Peyer's patch (tissue), 4 donors: Measurements from ENCODE around the gene RECK.

Experiments used
- POLR2A ChIP-seq, 2 donors: fragments of 450-650 bp; IDR thresholded peaks; one replicate each; pipeline ENCODE4 v1.5.1; 2017; ENCODE audit warnings: antibody characterized with exemption in 2 of 2, mild to moderate bottlenecking in 2 of 2, moderate library complexity in 2 of 2
- TF ChIP-seq, protein P1 (sequence below), 6 experiments: fragments of 450-650 bp in 4 of 6; fragments of 200-600 bp in 2 of 6; sonication (generic) in 1 of 6; IDR thresholded peaks; one replicate each; pipeline ENCODE4 v1.5.1; 2017 to 2019; ENCODE audit warnings: antibody characterized with exemption in 6 of 6, mild to moderate bottlenecking in 3 of 6, moderate library complexity in 1 of 6

DNA sequence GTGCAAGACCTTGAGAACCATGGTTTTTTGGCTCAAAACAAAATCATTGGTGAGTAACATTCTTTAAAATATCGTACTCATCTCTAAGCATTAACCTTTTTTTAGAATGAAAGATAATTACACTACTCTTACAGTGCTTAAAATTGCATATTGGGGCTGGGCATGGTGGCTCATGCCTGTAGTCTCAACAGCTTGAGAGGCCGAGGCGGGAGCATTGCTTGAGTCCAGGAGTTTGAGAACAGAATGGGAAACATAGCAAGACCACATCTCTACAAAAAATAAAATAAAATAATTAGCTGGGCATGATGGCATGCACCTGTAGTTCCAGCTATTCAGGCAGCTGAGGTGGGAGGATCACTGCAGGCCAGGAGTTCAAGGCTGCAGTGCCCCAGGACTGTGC, 2.9 kb upstream of the RECK start:
- TF ChIP-seq, protein P1, sequence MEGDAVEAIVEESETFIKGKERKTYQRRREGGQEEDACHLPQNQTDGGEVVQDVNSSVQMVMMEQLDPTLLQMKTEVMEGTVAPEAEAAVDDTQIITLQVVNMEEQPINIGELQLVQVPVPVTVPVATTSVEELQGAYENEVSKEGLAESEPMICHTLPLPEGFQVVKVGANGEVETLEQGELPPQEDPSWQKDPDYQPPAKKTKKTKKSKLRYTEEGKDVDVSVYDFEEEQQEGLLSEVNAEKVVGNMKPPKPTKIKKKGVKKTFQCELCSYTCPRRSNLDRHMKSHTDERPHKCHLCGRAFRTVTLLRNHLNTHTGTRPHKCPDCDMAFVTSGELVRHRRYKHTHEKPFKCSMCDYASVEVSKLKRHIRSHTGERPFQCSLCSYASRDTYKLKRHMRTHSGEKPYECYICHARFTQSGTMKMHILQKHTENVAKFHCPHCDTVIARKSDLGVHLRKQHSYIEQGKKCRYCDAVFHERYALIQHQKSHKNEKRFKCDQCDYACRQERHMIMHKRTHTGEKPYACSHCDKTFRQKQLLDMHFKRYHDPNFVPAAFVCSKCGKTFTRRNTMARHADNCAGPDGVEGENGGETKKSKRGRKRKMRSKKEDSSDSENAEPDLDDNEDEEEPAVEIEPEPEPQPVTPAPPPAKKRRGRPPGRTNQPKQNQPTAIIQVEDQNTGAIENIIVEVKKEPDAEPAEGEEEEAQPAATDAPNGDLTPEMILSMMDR (IDR thresholded peaks at IDR 0.05), result no peak
- no peak for TF ChIP-seq POLR2A (IDR thresholded peaks at IDR 0.05)
